Stomach (tissue), 4 donors: Measurements from ENCODE around the gene ZNF25.

Source experiments
- CTCF ChIP-seq, 7 experiments: fragments of 450-650 bp in 4 of 7; fragments of 200-600 bp in 3 of 7; sonication (generic) in 3 of 7; IDR thresholded peaks; one replicate each; pipeline ENCODE4 v1.5.1; 2016 to 2019; ENCODE audit warnings: antibody characterized with exemption in 7 of 7, control low read depth in 2 of 7, mild to moderate bottlenecking in 1 of 7
- EP300 ChIP-seq: sonication (generic); formaldehyde crosslinking; IDR thresholded peaks from one replicate; pipeline ENCODE4 v1.6.1; 2017; ENCODE audit warnings: antibody characterized with exemption
- POLR2A ChIP-seq, 4 donors: fragments of 450-650 bp; IDR thresholded peaks; one replicate each; pipeline ENCODE4 v1.6.1; 2016; ENCODE audit warnings: antibody characterized with exemption in 4 of 4, control low read depth in 2 of 4, mild to moderate bottlenecking in 1 of 4, moderate library complexity in 1 of 4
- POLR2AphosphoS5 ChIP-seq, 3 donors: sonication (generic); formaldehyde crosslinking; IDR thresholded peaks; one replicate each; pipeline ENCODE4 v1.6.1; 2016; ENCODE audit warnings: antibody characterized with exemption in 3 of 3

GRCh38 chr10:37947526-37947925, 28.9 kb downstream of the ZNF25 start:
- TF ChIP-seq CTCF (IDR thresholded peaks at IDR 0.05) (no peak), POLR2A (IDR thresholded peaks at IDR 0.05) (no peak), EP300 (no peak), POLR2AphosphoS5 (IDR thresholded peaks at IDR 0.05) (no peak)
